ENCODE results near the gene C1orf210.

GRCh38 chr1:43306688-43307457 lies 21.5 kb upstream of the C1orf210 start:
- TF ChIP-seq CTCF (IDR thresholded peaks at IDR 0.05; ENCODE audit: low read depth, low read length) = no peak
- no peak for TF ChIP-seq EZH2phosphoT487 (IDR thresholded peaks at IDR 0.05; ENCODE audit: low read depth)
